MCF 10A (cell line): ENCODE results near the gene PAX2. TPM values are rescaled to one million over a fixed set of nuclear protein-coding genes. Genes with fewer than 3 reads are reported as not detected.

Experiments used
- BruUV-seq: library from RNA; stranded (reverse); fragments of 400-500 nt; replicated peaks from 2 replicates; lab custom pipeline; 2021; lab: Mats Ljungman, UMichigan
- CTCF ChIA-PET: fragments of 300-600 bp; sonication (Branson Sonifier 250); formaldehyde crosslinking; extraction: SDS; loops from one replicate; lab custom pipeline; 2021; ENCODE audit warnings: antibody characterized with exemption, inconsistent platforms; lab: Yijun Ruan, JAX
- POLR2A ChIA-PET: fragments of 300-600, 350-650 bp; sonication (Branson Sonifier 250); formaldehyde crosslinking; extraction: SDS; loops from one replicate; lab custom pipeline; 2020; ENCODE audit warnings: antibody characterized with exemption, inconsistent platforms; lab: Yijun Ruan, JAX
- DNase-seq: peaks from one replicate; pipeline ENCODE4 v3.0.0-alpha.2; 2018; ENCODE audit not compliant: unreplicated experiment
- H3K27ac Mint-ChIP-seq: one replicate; pipeline ENCODE4 v1.8.0; 2022; ENCODE audit warnings: mild to moderate bottlenecking, low read depth, mixed read lengths; ENCODE audit not compliant: unreplicated experiment
- H3K27me3 Mint-ChIP-seq: one replicate; pipeline ENCODE4 v1.8.0; 2022; ENCODE audit warnings: mixed read lengths; ENCODE audit not compliant: insufficient read depth, unreplicated experiment
- H3K36me3 Mint-ChIP-seq: one replicate; pipeline ENCODE4 v1.8.0; 2022; ENCODE audit warnings: mild to moderate bottlenecking, moderate library complexity, mixed read lengths; ENCODE audit not compliant: insufficient read depth, unreplicated experiment
- H3K4me1 Mint-ChIP-seq: one replicate; pipeline ENCODE4 v1.8.0; 2022; ENCODE audit warnings: mixed read lengths; ENCODE audit not compliant: insufficient read depth, unreplicated experiment
- H3K4me3 Mint-ChIP-seq: one replicate; pipeline ENCODE4 v1.8.0; 2022; ENCODE audit warnings: mild to moderate bottlenecking, moderate library complexity, mixed read lengths; ENCODE audit not compliant: unreplicated experiment
- H3K9me3 Mint-ChIP-seq: one replicate; pipeline ENCODE4 v1.8.0; 2022; ENCODE audit warnings: mixed read lengths; ENCODE audit not compliant: unreplicated experiment
- CTCF ChIP-seq: fragments of 200-600 bp; IDR thresholded peaks from one replicate; pipeline ENCODE4 v1.8.0; 2022; ENCODE audit warnings: antibody characterized with exemption, mild to moderate bottlenecking; ENCODE audit not compliant: unreplicated experiment
- intact Hi-C: fragments of 100-400 bp; cut with micrococcal nuclease; formaldehyde crosslinking; loops from 2 replicates; pipeline ENCODE4 v1.14.1; 2022
- total RNA-seq: library from RNA; stranded (reverse); gene quantifications from 2 replicates; pipeline ENCODE4 v1.2.3, GENCODE V29; 2022

The PAX2 gene
- total RNA-seq, 1 experiment from 2014 or later: not detected

GRCh38 chr10:100876585-100877460, 131.4 kb downstream of the PAX2 start:
- Mint-ChIP-seq H3K9me3 (no peaks in the 10 kb centered on the region), H3K4me3 (no peak overlapping the region), H3K27ac (no peak overlapping the region), H3K36me3 (no peaks in the 10 kb centered on the region), H3K27me3 (no peaks in the 10 kb centered on the region), H3K4me1 (peaks cover 7% of the 10 kb centered on the region)
- POLR2A ChIA-PET: no interaction called here
- BruUV-seq: no TSS peak
- CTCF ChIA-PET: interaction anchor here (1.2 to 4.7 kb wide), 5 partner anchors 12 to 535 kb away, joined by 4 to 40 read pairs (median 21); no protein-coding TSS in a partner anchor
- TF ChIP-seq CTCF: no peak
- DNase-seq: no peak
- intact Hi-C loops: loop anchor here (5.0 to 10.0 kb wide), 2 partner anchors 135 to 342 kb away; partner anchors contain the start of gene HIF1AN

- intact Hi-C loops: loop anchor here (5.0 to 10.0 kb wide), 2 partner anchors 135 to 343 kb away; partner anchors contain the start of gene HIF1AN
- H3K4me3 Mint-ChIP-seq: no peak overlapping the region
- POLR2A ChIA-PET: no interaction called here
- TF ChIP-seq CTCF: no peak
- H3K9me3 Mint-ChIP-seq: no peaks in the 10 kb centered on the region
- BruUV-seq: no TSS peak
- no peaks in the 10 kb centered on the region for H3K36me3 Mint-ChIP-seq
- H3K27me3 Mint-ChIP-seq: no peaks in the 10 kb centered on the region
- CTCF ChIA-PET: interaction anchor here (0.7 to 4.7 kb wide), 16 partner anchors 10 to 589 kb away, joined by 3 to 40 read pairs (median 8); partner anchors contain the start of gene PKD2L1
- DNase-seq: no peak
- peaks cover 7% of the 10 kb centered on the region for H3K4me1 Mint-ChIP-seq
- no peak overlapping the region for H3K27ac Mint-ChIP-seq
Measured at GRCh38 chr10:100877461-100877850, 132.1 kb downstream of the PAX2 start.

GRCh38 chr10:100878291-100878910, 133.0 kb downstream of the PAX2 start:
- Mint-ChIP-seq H3K36me3 (no peaks in the 10 kb centered on the region), H3K4me1 (peaks cover 7% of the 10 kb centered on the region), H3K9me3 (no peaks in the 10 kb centered on the region), H3K27me3 (no peaks in the 10 kb centered on the region), H3K4me3 (no peak overlapping the region), H3K27ac (no peak overlapping the region)
- peak; percentile 78 for DNase-seq
- no TSS peak for BruUV-seq
- peak; percentile 73 for TF ChIP-seq CTCF
- intact Hi-C loops: loop anchor here (1.0 to 10.0 kb wide), 6 partner anchors 136 to 540 kb away; partner anchors contain the start of gene HIF1AN
- CTCF ChIA-PET: interaction anchor here (0.6 to 4.7 kb wide), 56 partner anchors 10 to 606 kb away, joined by 3 to 40 read pairs (median 4); partner anchors contain the start of genes HIF1AN and PKD2L1
- POLR2A ChIA-PET: interaction anchor here (0.6 to 1.6 kb wide), 6 partner anchors 12 to 360 kb away, joined by 3 to 8 read pairs (median 4); partner anchors contain the start of gene HIF1AN

Other genes starting within 250 kb of the PAX2 start
- 10.6 and 14.0 TPM in 2 replicates for gene SEC31B, start 225.7 kb upstream of the PAX2 start, total RNA-seq
- 194 and 197 TPM in 2 replicates for gene NDUFB8, start 215.7 kb upstream of the PAX2 start, total RNA-seq
- 40.1 and 41.0 TPM in 2 replicates for gene HIF1AN, start 209.6 kb upstream of the PAX2 start, total RNA-seq
- gene SLF2, start 167.4 kb downstream of the PAX2 start, total RNA-seq: 27.0 and 30.6 TPM in 2 replicates
- 0.32 TPM in 1 of 2 replicates, not detected in the other for gene SEMA4G, start 223.9 kb downstream of the PAX2 start, total RNA-seq
- gene MRPL43, start 241.9 kb downstream of the PAX2 start, total RNA-seq: 63.4 and 64.8 TPM in 2 replicates
- 19.1 and 27.9 TPM in 2 replicates for gene TWNK, start 242.0 kb downstream of the PAX2 start, total RNA-seq